Measurements from ENCODE around the gene KLF15.

- TF ChIP-seq POLR2A (IDR thresholded peaks at IDR 0.05): no peak
- TF ChIP-seq CTCF (IDR thresholded peaks at IDR 0.05): no peak
Measured at GRCh38 chr3:126310816-126311215, 46.4 kb downstream of the KLF15 start.

Data from lower leg skin (tissue), 3 donors.